Measurements from ENCODE around the gene VAPB. TPM values are rescaled to one million over a fixed set of nuclear protein-coding genes. Genes with fewer than 3 reads are reported as not detected.
A peak's percentile ranks its signal among the peaks of the same experiment; 100 is the strongest.

Gene VAPB
- total RNA-seq, 1 experiment from 2014 or later = 65.1 TPM

DNA sequence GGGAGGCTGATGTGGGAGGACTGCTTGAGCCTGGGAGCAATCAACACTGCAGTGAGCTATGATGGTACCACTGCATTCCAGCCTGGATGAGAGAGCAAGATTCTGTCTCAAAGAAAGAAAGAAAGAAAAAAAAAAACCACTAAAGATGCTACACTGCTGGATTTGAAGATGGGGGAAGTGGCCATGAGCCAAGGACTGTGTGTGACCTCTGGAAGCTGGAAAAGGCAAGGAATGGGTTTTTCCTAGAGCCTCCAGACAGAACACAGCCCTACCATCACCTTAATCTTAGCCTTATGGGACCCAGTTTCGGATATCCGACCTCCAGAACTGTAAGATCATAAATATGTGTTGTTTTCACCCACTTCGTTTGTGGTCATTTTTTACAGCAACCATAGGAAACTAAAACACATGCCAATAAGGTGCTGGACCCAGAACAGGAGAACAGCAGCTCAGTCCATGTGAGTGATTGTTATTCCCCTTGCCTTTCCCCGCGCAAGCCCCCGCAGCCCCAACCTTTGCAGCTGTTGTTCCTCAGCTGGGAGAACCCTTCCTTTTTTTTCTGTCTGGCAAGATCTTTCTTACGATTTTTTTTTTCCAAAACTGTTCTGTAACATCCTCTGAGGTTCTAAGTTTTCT, 11.1 kb upstream of the VAPB start:
- no peak overlapping the region for H4K8ac ChIP-seq (replicated peaks; ENCODE audit: insufficient read length, low read depth, low read length)
- H2AK5ac ChIP-seq (ENCODE audit: insufficient read length, low read length) = no peak overlapping the region
- peak overlapping the region in 1 of 3 experiments; percentile 33; a peak in 1 of 7 replicates for H3K27ac Mint-ChIP-seq
- H4K91ac ChIP-seq (ENCODE audit: insufficient read length, low read depth, low read length) = no peak overlapping the region
- no peak overlapping the region for H3K14ac ChIP-seq (ENCODE audit: insufficient read depth, low read length)
- H3K9ac ChIP-seq (ENCODE audit: extremely low read depth, insufficient read length, low read length) = no peak overlapping the region
- no peaks in the 10 kb centered on the region for H3K79me2 ChIP-seq (ENCODE audit: insufficient read depth, low read length)
- H3K9me3 Mint-ChIP-seq = peaks cover 24 to 25% of the 10 kb centered on the region in 2 experiments
- no peak overlapping the region for H3K4me3 Mint-ChIP-seq
- no peak overlapping the region for H2BK120ac ChIP-seq (ENCODE audit: low read depth, low read length, poor library complexity, severe bottlenecking)
- peaks cover 3% of the 10 kb centered on the region for H3K27me3 Mint-ChIP-seq (ENCODE audit: low read depth)
- peaks cover 30 to 48% of the 10 kb centered on the region in 2 experiments for H3K4me1 Mint-ChIP-seq
- H3K79me1 ChIP-seq (ENCODE audit: insufficient read depth, low read depth, low read length, poor library complexity, severe bottlenecking) = no peaks in the 10 kb centered on the region
- H3K56ac ChIP-seq (ENCODE audit: insufficient read length, low read depth, low read length) = no peak overlapping the region
- peaks cover 6% of the 10 kb centered on the region for H3K23me2 ChIP-seq (ENCODE audit: insufficient read length, low read depth, low read length, poor library complexity, severe bottlenecking)
- peaks cover 12% of the 10 kb centered on the region for H3K9me3 ChIP-seq (ENCODE audit: control insufficient read depth, low read depth, low read length)
- no peak overlapping the region for H3T11ph ChIP-seq (ENCODE audit: low read length)
- no peak overlapping the region for H2BK5ac ChIP-seq (ENCODE audit: insufficient read length, low read length)
- no peak overlapping the region for H3K27ac ChIP-seq (ENCODE audit: insufficient read length, low read depth, low read length)
- H3K18ac ChIP-seq (ENCODE audit: insufficient read length, low read depth, low read length) = no peak overlapping the region
- H4K20me1 ChIP-seq (ENCODE audit: control insufficient read depth, insufficient read depth, insufficient read length) = no peaks in the 10 kb centered on the region
- H3K4me2 ChIP-seq (ENCODE audit: insufficient read depth, insufficient read length, low read length) = no peak overlapping the region
- no peak for DNase-seq
- no peak overlapping the region for H2BK15ac ChIP-seq (ENCODE audit: low read depth, low read length)
- H3K36me3 Mint-ChIP-seq (ENCODE audit: insufficient read depth in 1 of 3, low read depth in 3 of 3) = peaks cover 8 to 15% (median 13%) of the 10 kb centered on the region in 3 experiments; a peak in 6 of 7 replicates
- H3K4me1 ChIP-seq (ENCODE audit: insufficient read depth, low read length) = peaks cover 8% of the 10 kb centered on the region; the same call in 1 of the 2 replicates
- no peaks in the 10 kb centered on the region for H3K27me3 ChIP-seq (ENCODE audit: insufficient read depth, low read length)
- H3K4ac ChIP-seq (ENCODE audit: low read depth, low read length) = no peak overlapping the region
- no peak for TF ChIP-seq CTCF (conservative IDR thresholded peaks at IDR 0.05)
- H2BK12ac ChIP-seq (ENCODE audit: insufficient read length, low read depth, low read length) = no peak overlapping the region
- H3K23ac ChIP-seq (ENCODE audit: insufficient read length, low read depth, low read length) = no peak overlapping the region
- H4K5ac ChIP-seq (ENCODE audit: insufficient read length, low read depth, low read length) = no peak overlapping the region
- H2BK20ac ChIP-seq (ENCODE audit: low read depth, low read length, poor library complexity, severe bottlenecking) = no peak overlapping the region
- no CpG with 5 or more reads among the region's 7 CpGs for WGBS (ENCODE audit: extremely low coverage, insufficient read length, low lambda C conversion rate)
- no peak overlapping the region for H2AFZ ChIP-seq (ENCODE audit: low read length)
